ENCODE measurements around the gene EIF4A3. TPM values are rescaled to one million over a fixed set of nuclear protein-coding genes. Genes with fewer than 3 reads are reported as not detected.

The EIF4A3 gene
- total RNA-seq, 1 donor from 2014 or later, result 169 TPM

GRCh38 chr17:80124351-80124981 is 22.5 kb downstream of the EIF4A3 start:
- Mint-ChIP-seq H3K27ac (no peak overlapping the region), H3K4me3 (ENCODE audit: low read depth) (no peak overlapping the region), H3K36me3 (ENCODE audit: low read depth) (no peaks in the 10 kb centered on the region), H3K27me3 (ENCODE audit: low read depth) (peaks cover 15% of the 10 kb centered on the region), H3K9me3 (no peaks in the 10 kb centered on the region), H3K4me1 (ENCODE audit: low read depth) (peaks cover 1% of the 10 kb centered on the region)
- no peak for DNase-seq (ENCODE audit: low spot score)
- intact Hi-C loops (cut with micrococcal nuclease), result no loop called here

DNA sequence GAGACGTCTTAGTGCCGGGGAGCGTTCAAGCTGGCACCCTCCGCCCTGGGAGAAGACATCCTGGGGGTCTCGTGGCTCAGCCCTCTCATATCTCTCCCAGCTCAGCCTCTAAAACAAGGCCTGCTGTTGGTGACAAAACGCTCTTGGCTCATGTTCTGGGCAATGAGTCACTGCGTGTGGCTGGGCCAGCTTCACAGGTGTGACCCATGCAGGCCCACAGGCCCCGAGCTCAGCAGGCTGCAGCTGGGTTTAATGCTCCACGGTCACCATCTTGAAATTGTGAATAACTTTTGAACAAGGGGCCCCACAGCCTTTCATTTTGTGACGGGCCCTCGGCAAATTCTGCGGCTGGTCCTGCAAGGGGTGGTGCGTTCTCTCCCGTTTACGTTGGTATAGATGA is 23.1 kb downstream of the EIF4A3 start:
- Mint-ChIP-seq H3K4me3 (ENCODE audit: low read depth) (no peak overlapping the region), H3K36me3 (ENCODE audit: low read depth) (no peaks in the 10 kb centered on the region), H3K9me3 (no peaks in the 10 kb centered on the region), H3K27me3 (ENCODE audit: low read depth) (peaks cover 11% of the 10 kb centered on the region), H3K27ac (no peak overlapping the region), H3K4me1 (ENCODE audit: low read depth) (no peaks in the 10 kb centered on the region)
- intact Hi-C loops (cut with micrococcal nuclease), result no loop called here
- DNase-seq (ENCODE audit: low spot score), result no peak

- H3K36me3 Mint-ChIP-seq (ENCODE audit: low read depth), result no peaks in the 10 kb centered on the region
- intact Hi-C loops (cut with micrococcal nuclease), result no loop called here
- no peaks in the 10 kb centered on the region for H3K4me1 Mint-ChIP-seq (ENCODE audit: low read depth)
- H3K9me3 Mint-ChIP-seq, result no peaks in the 10 kb centered on the region
- H3K27me3 Mint-ChIP-seq (ENCODE audit: low read depth), result peaks cover 5% of the 10 kb centered on the region
- H3K27ac Mint-ChIP-seq, result no peak overlapping the region
- no peak for DNase-seq (ENCODE audit: low spot score)
- H3K4me3 Mint-ChIP-seq (ENCODE audit: low read depth), result no peak overlapping the region
Observed at GRCh38 chr17:80122926-80123505, 23.9 kb downstream of the EIF4A3 start.

DNA sequence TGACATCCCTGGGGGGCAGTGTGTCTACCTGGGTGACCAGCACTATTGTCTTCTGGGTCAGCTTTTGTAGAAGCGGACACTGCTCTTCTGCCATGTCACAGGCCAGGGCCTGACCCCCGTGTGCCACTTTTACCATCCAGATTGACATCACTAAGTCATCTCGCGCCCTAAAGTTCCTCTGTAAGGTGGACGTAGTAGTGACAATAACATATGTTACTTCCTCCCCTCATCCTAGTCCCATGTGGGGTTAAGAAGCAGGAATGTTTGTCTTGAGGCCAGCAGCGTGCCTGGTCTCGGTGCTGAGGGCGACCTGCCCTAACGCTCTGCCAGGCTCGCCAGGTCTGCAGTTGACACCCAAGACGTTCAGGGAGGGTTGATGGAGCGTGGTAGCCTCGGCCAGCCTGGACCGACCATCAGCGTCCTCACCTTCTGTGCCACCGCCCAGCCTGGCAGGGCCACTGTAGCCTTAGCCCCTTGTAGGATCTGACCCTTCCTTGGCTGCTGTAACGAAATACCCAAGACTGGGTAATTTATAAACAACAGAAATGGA is 24.8 kb downstream of the EIF4A3 start:
- no peak for DNase-seq (ENCODE audit: low spot score)
- Mint-ChIP-seq H3K4me3 (ENCODE audit: low read depth) (no peak overlapping the region), H3K27me3 (ENCODE audit: low read depth) (no peaks in the 10 kb centered on the region), H3K27ac (no peak overlapping the region), H3K4me1 (ENCODE audit: low read depth) (no peaks in the 10 kb centered on the region), H3K36me3 (ENCODE audit: low read depth) (no peaks in the 10 kb centered on the region), H3K9me3 (no peaks in the 10 kb centered on the region)
- intact Hi-C loops (cut with micrococcal nuclease), result no loop called here

GRCh38 chr17:80119839-80120238 is 27.1 kb downstream of the EIF4A3 start:
- no peak overlapping the region for H3K4me3 Mint-ChIP-seq (ENCODE audit: low read depth)
- H3K36me3 Mint-ChIP-seq (ENCODE audit: low read depth), result no peaks in the 10 kb centered on the region
- intact Hi-C loops (cut with micrococcal nuclease), result no loop called here
- no peaks in the 10 kb centered on the region for H3K27me3 Mint-ChIP-seq (ENCODE audit: low read depth)
- H3K4me1 Mint-ChIP-seq (ENCODE audit: low read depth), result no peaks in the 10 kb centered on the region
- no peak overlapping the region for H3K27ac Mint-ChIP-seq
- DNase-seq (ENCODE audit: low spot score), result no peak
- no peaks in the 10 kb centered on the region for H3K9me3 Mint-ChIP-seq

GRCh38 chr17:80119271-80119791 is 27.6 kb downstream of the EIF4A3 start:
- intact Hi-C loops (cut with micrococcal nuclease), result no loop called here
- Mint-ChIP-seq H3K4me3 (ENCODE audit: low read depth) (no peak overlapping the region), H3K9me3 (no peaks in the 10 kb centered on the region), H3K4me1 (ENCODE audit: low read depth) (no peaks in the 10 kb centered on the region), H3K36me3 (ENCODE audit: low read depth) (no peaks in the 10 kb centered on the region), H3K27me3 (ENCODE audit: low read depth) (no peaks in the 10 kb centered on the region), H3K27ac (no peak overlapping the region)
- DNase-seq (ENCODE audit: low spot score), result no peak

DNA sequence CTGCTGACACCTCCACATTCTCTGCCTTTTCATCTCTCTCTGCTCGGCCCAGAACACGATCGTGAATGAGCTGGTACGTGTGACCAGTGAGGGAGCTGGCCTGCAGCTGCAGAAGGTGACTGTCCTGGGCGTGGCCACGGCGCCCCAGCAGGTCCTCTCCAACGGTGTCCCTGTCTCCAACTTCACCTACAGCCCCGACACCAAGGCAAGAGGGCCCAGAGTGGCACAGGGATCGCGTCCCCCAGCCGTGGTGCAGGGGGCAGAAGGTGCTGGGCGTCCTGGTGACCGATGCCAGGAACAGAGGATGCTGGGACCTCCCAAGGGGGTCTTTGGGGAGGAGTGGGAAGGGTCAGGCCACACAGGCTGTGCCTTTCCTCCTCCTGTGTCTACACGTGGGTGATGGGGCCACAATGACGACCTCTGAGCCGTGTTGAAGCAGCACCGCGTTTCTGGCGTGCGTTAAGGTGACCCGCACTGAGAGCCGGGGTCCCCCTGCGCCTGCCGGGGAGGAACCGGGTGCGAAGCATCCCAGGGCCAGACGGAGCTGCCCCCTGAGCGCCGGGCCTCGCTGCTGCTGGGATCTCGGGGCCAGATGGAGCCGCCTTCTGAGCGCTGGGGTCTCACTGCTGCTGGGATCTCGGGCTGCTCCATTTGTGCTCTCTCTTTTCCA is 28.2 kb downstream of the EIF4A3 start:
- Mint-ChIP-seq H3K36me3 (ENCODE audit: low read depth) (no peaks in the 10 kb centered on the region), H3K4me1 (ENCODE audit: low read depth) (no peaks in the 10 kb centered on the region), H3K4me3 (ENCODE audit: low read depth) (no peak overlapping the region), H3K27ac (no peak overlapping the region), H3K27me3 (ENCODE audit: low read depth) (no peaks in the 10 kb centered on the region), H3K9me3 (no peaks in the 10 kb centered on the region)
- DNase-seq (ENCODE audit: low spot score), result no peak
- intact Hi-C loops (cut with micrococcal nuclease), result no loop called here

DNA sequence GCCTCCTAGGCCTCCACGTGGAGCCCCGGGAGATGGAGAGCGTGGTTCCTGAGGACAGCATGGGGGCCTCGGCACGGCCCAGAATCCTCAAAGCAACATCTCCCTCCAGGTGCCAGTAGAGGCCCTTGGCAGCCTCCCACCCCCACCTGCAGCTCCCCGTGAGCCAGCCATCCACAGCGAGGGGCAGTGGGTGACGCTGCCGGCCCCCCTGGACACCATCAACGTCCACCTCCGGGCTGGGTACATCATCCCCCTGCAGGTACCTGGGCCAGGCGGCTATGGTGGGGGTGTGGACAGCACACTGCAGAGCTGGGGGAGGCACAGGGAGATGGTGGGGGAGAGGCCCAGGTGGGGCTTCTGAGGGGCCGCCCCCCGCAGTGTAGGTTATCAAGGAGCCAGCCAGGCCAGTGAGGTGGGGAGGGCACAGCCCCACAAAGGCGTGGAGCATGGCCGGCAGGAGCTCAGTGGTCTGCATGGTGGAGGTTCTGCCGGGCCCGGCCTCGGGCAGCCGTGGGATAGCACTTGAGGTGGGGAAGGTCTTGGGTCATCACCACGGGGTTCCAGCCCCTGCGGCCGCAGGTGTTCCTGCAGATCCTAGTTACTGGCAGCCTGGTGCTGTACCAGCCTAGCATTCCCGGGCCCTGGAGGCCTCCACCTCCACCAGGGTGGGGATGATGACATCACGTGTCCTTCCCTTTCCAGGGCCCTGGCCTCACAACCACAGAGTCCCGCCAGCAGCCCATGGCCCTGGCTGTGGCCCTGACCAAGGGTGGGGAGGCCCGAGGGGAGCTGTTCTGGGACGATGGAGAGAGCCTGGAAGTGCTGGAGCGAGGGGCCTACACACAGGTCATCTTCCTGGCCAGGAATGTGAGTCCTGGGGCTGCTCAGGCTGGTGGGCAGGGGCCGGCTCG is 29.2 kb downstream of the EIF4A3 start:
- Mint-ChIP-seq H3K27ac (no peak overlapping the region), H3K9me3 (no peaks in the 10 kb centered on the region), H3K27me3 (ENCODE audit: low read depth) (no peaks in the 10 kb centered on the region), H3K4me1 (ENCODE audit: low read depth) (no peaks in the 10 kb centered on the region), H3K36me3 (ENCODE audit: low read depth) (no peaks in the 10 kb centered on the region), H3K4me3 (ENCODE audit: low read depth) (no peak overlapping the region)
- no peak for DNase-seq (ENCODE audit: low spot score)
- intact Hi-C loops (cut with micrococcal nuclease), result no loop called here

DNA sequence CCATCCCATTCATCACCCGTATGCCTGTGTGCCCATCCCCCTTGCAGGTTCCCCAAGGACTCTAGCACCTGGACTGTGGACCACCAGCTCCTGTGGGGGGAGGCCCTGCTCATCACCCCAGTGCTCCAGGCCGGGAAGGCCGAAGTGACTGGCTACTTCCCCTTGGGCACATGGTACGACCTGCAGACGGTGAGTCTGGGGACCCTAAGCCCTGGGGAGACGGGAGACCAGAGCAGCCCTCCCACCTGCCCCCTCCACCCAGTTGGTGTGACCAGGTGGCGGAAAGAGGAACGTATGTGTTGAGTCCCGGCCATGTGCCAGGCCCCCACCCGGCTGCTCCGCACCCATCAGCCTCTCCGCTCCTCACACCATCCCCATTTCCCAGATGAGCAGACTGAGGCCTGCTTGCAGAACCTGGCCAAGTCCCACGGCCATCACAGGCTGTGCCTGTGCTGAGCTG is 30.0 kb downstream of the EIF4A3 start:
- Mint-ChIP-seq H3K4me1 (ENCODE audit: low read depth) (no peaks in the 10 kb centered on the region), H3K36me3 (ENCODE audit: low read depth) (no peaks in the 10 kb centered on the region), H3K27me3 (ENCODE audit: low read depth) (no peaks in the 10 kb centered on the region), H3K9me3 (no peaks in the 10 kb centered on the region), H3K27ac (no peak overlapping the region), H3K4me3 (ENCODE audit: low read depth) (no peak overlapping the region)
- intact Hi-C loops (cut with micrococcal nuclease), result no loop called here
- DNase-seq (ENCODE audit: low spot score), result no peak

- Mint-ChIP-seq H3K27ac (no peak overlapping the region), H3K4me1 (ENCODE audit: low read depth) (no peaks in the 10 kb centered on the region), H3K4me3 (ENCODE audit: low read depth) (no peak overlapping the region), H3K9me3 (no peaks in the 10 kb centered on the region), H3K36me3 (ENCODE audit: low read depth) (no peaks in the 10 kb centered on the region), H3K27me3 (ENCODE audit: low read depth) (no peaks in the 10 kb centered on the region)
- intact Hi-C loops (cut with micrococcal nuclease), result no loop called here
- DNase-seq (ENCODE audit: low spot score), result no peak
Observed at GRCh38 chr17:80116276-80116920, 30.5 kb downstream of the EIF4A3 start.

GRCh38 chr17:80115159-80115558 is 31.8 kb downstream of the EIF4A3 start:
- no peak overlapping the region for H3K27ac Mint-ChIP-seq
- intact Hi-C loops (cut with micrococcal nuclease), result no loop called here
- H3K9me3 Mint-ChIP-seq, result no peaks in the 10 kb centered on the region
- no peak overlapping the region for H3K4me3 Mint-ChIP-seq (ENCODE audit: low read depth)
- H3K36me3 Mint-ChIP-seq (ENCODE audit: low read depth), result no peaks in the 10 kb centered on the region
- DNase-seq (ENCODE audit: low spot score), result no peak
- no peaks in the 10 kb centered on the region for H3K27me3 Mint-ChIP-seq (ENCODE audit: low read depth)
- H3K4me1 Mint-ChIP-seq (ENCODE audit: low read depth), result no peaks in the 10 kb centered on the region

DNA sequence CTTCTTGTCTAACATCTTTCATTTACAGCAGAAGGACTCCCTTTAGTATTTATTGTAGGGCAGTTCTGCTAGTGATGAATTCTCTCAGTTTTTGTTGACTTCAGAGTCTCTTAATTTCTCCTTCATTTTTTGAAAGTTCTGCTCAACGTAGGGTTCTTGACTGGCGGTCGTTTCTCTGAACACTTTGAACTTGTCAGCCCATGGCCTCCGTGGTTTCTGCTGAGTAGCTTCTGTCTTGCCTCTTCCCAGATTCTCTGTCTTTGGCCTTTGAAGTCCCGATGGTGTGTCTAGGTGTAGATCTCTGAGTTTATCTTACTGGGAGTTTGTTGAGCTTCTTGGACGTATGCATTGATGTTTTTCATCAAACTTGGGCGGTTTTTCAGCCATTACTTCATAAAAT is 32.2 kb downstream of the EIF4A3 start:
- Mint-ChIP-seq H3K4me1 (ENCODE audit: low read depth) (no peaks in the 10 kb centered on the region), H3K9me3 (no peaks in the 10 kb centered on the region), H3K4me3 (ENCODE audit: low read depth) (no peak overlapping the region), H3K36me3 (ENCODE audit: low read depth) (no peaks in the 10 kb centered on the region), H3K27ac (no peak overlapping the region), H3K27me3 (ENCODE audit: low read depth) (no peaks in the 10 kb centered on the region)
- DNase-seq (ENCODE audit: low spot score), result no peak
- intact Hi-C loops (cut with micrococcal nuclease), result no loop called here
